Measurements from ENCODE around the gene RRAD.

DNA sequence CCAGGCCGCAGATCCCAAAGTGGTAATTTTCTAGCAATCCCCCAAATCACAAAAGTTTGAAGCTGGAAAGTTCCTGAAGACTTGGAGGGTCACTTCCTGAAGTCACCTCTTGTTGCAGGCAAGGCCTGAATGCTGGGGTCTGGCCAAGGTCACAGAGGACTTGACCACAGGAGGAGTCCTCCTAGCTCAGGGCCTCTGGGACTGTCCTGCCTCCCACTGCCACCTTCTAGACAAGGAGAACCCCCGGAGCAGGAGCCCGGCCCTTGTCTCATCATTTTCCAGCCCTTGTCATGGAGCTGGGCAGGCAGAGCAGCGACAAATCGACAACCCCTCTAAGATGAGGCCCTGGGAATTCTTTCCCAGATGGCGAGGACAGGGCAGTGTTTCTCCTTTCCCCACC, 7.0 kb downstream of the RRAD start:
- TF ChIP-seq, protein P1, sequence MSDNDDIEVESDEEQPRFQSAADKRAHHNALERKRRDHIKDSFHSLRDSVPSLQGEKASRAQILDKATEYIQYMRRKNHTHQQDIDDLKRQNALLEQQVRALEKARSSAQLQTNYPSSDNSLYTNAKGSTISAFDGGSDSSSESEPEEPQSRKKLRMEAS (IDR thresholded peaks at IDR 0.05), result no peak
- TF ChIP-seq, protein P2, sequence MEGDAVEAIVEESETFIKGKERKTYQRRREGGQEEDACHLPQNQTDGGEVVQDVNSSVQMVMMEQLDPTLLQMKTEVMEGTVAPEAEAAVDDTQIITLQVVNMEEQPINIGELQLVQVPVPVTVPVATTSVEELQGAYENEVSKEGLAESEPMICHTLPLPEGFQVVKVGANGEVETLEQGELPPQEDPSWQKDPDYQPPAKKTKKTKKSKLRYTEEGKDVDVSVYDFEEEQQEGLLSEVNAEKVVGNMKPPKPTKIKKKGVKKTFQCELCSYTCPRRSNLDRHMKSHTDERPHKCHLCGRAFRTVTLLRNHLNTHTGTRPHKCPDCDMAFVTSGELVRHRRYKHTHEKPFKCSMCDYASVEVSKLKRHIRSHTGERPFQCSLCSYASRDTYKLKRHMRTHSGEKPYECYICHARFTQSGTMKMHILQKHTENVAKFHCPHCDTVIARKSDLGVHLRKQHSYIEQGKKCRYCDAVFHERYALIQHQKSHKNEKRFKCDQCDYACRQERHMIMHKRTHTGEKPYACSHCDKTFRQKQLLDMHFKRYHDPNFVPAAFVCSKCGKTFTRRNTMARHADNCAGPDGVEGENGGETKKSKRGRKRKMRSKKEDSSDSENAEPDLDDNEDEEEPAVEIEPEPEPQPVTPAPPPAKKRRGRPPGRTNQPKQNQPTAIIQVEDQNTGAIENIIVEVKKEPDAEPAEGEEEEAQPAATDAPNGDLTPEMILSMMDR (IDR thresholded peaks at IDR 0.05; ENCODE audit: low read depth, low read length, missing input control), result no peak
- TF ChIP-seq RAD21 (IDR thresholded peaks at IDR 0.05) (no peak), RXRA (IDR thresholded peaks at IDR 0.05) (no peak), JUND (IDR thresholded peaks at IDR 0.05) (no peak), EGR1 (IDR thresholded peaks at IDR 0.05; ENCODE audit: low read depth in 2 of 2) (no peak), SP1 (IDR thresholded peaks at IDR 0.05) (no peak), FOXA2 (IDR thresholded peaks at IDR 0.05) (no peak), YY1 (IDR thresholded peaks at IDR 0.05) (no peak), FOXA1 (IDR thresholded peaks at IDR 0.05) (no peak), HNF4A (conservative IDR thresholded peaks at IDR 0.05) (no peak)
- TF ChIP-seq, protein P3, sequence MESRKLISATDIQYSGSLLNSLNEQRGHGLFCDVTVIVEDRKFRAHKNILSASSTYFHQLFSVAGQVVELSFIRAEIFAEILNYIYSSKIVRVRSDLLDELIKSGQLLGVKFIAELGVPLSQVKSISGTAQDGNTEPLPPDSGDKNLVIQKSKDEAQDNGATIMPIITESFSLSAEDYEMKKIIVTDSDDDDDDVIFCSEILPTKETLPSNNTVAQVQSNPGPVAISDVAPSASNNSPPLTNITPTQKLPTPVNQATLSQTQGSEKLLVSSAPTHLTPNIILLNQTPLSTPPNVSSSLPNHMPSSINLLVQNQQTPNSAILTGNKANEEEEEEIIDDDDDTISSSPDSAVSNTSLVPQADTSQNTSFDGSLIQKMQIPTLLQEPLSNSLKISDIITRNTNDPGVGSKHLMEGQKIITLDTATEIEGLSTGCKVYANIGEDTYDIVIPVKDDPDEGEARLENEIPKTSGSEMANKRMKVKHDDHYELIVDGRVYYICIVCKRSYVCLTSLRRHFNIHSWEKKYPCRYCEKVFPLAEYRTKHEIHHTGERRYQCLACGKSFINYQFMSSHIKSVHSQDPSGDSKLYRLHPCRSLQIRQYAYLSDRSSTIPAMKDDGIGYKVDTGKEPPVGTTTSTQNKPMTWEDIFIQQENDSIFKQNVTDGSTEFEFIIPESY (IDR thresholded peaks at IDR 0.05), result no peak
- TF ChIP-seq, protein P4, sequence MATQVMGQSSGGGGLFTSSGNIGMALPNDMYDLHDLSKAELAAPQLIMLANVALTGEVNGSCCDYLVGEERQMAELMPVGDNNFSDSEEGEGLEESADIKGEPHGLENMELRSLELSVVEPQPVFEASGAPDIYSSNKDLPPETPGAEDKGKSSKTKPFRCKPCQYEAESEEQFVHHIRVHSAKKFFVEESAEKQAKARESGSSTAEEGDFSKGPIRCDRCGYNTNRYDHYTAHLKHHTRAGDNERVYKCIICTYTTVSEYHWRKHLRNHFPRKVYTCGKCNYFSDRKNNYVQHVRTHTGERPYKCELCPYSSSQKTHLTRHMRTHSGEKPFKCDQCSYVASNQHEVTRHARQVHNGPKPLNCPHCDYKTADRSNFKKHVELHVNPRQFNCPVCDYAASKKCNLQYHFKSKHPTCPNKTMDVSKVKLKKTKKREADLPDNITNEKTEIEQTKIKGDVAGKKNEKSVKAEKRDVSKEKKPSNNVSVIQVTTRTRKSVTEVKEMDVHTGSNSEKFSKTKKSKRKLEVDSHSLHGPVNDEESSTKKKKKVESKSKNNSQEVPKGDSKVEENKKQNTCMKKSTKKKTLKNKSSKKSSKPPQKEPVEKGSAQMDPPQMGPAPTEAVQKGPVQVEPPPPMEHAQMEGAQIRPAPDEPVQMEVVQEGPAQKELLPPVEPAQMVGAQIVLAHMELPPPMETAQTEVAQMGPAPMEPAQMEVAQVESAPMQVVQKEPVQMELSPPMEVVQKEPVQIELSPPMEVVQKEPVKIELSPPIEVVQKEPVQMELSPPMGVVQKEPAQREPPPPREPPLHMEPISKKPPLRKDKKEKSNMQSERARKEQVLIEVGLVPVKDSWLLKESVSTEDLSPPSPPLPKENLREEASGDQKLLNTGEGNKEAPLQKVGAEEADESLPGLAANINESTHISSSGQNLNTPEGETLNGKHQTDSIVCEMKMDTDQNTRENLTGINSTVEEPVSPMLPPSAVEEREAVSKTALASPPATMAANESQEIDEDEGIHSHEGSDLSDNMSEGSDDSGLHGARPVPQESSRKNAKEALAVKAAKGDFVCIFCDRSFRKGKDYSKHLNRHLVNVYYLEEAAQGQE (IDR thresholded peaks at IDR 0.05), result no peak
- TF ChIP-seq, protein P5, sequence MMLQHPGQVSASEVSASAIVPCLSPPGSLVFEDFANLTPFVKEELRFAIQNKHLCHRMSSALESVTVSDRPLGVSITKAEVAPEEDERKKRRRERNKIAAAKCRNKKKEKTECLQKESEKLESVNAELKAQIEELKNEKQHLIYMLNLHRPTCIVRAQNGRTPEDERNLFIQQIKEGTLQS (IDR thresholded peaks at IDR 0.05), result no peak

Data from liver (tissue), 3 donors.